Uterus (tissue), 2 donors: ENCODE measurements around the gene MCCC2.

Experiments
- POLR2A ChIP-seq, 2 donors: fragments of 450-650 bp; IDR thresholded peaks; one replicate each; pipeline ENCODE4 v1.6.1; 2016; ENCODE audit warnings: antibody characterized with exemption in 2 of 2, mild to moderate bottlenecking in 1 of 2, moderate library complexity in 1 of 2
- TF ChIP-seq, protein P1 (sequence below), 4 experiments: fragments of 200-600 bp in 2 of 4; fragments of 450-650 bp in 2 of 4; sonication (generic) in 2 of 4; IDR thresholded peaks; one replicate each; pipeline ENCODE4 v1.5.1; 2016 to 2019; ENCODE audit warnings: antibody characterized with exemption in 4 of 4, mild to moderate bottlenecking in 2 of 4, moderate library complexity in 1 of 4

DNA sequence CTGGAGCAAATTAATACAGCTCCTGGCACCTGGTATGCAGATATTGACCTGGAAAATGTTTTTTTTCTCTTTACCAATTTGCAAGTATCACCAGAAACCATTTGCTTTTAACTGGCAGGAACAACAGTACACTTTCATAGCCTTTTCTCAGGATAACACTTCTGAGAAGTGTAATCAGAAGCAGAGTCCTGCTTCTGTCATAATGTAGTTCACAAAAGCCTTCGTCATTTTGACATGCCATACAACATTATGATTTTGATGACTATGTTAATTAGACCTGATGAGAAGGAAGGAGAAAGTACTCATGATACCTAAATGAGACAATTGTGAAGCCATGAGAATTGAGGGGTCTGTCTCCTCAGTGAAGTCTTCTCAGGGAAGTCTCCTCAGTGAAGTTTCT is 90.8 kb downstream of the MCCC2 start:
- TF ChIP-seq, protein P1, sequence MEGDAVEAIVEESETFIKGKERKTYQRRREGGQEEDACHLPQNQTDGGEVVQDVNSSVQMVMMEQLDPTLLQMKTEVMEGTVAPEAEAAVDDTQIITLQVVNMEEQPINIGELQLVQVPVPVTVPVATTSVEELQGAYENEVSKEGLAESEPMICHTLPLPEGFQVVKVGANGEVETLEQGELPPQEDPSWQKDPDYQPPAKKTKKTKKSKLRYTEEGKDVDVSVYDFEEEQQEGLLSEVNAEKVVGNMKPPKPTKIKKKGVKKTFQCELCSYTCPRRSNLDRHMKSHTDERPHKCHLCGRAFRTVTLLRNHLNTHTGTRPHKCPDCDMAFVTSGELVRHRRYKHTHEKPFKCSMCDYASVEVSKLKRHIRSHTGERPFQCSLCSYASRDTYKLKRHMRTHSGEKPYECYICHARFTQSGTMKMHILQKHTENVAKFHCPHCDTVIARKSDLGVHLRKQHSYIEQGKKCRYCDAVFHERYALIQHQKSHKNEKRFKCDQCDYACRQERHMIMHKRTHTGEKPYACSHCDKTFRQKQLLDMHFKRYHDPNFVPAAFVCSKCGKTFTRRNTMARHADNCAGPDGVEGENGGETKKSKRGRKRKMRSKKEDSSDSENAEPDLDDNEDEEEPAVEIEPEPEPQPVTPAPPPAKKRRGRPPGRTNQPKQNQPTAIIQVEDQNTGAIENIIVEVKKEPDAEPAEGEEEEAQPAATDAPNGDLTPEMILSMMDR (IDR thresholded peaks at IDR 0.05): no peak
- no peak for TF ChIP-seq POLR2A (IDR thresholded peaks at IDR 0.05)
